H1 (cell line): ENCODE data around the gene ALOX5. TPM values are rescaled to one million over a fixed set of nuclear protein-coding genes. Genes with fewer than 3 reads are reported as not detected.

Source experiments
- CTCF ChIA-PET: fragments of 300-600 bp; sonication (Branson Sonifier 250); formaldehyde crosslinking; loops from one replicate; lab custom pipeline; 2021; ENCODE audit not compliant: partially characterized antibody; lab: Charles Lee
- POLR2A ChIA-PET: fragments of 300-600 bp; sonication (Branson Sonifier 250); formaldehyde crosslinking; loops from one replicate; lab custom pipeline; 2021; ENCODE audit warnings: inconsistent platforms; ENCODE audit not compliant: partially characterized antibody; lab: Charles Lee
- DNase-seq, 2 experiments: peaks; one replicate each; pipeline versions ENCODE4 v3.0.0 to v3.0.0-alpha.2; 2010 to 2022; ENCODE audit warnings: low spot score in 2 of 2, low read depth in 1 of 2, mixed read lengths in 1 of 2
- FAIRE-seq: peaks from 2 replicates; lab custom pipeline; 2011; peaks lifted over from hg19 to GRCh38; lab: Jason Lieb, UNC
- H2AFZ ChIP-seq: 2 replicates; pipeline ENCODE4 v1.8.1; 2012; ENCODE audit warnings: low read length, inconsistent platforms
- H2AK5ac ChIP-seq: 2 replicates; pipeline ENCODE4 v1.6.1; 2013; ENCODE audit warnings: low read depth, low read length
- H2BK120ac ChIP-seq: replicated peaks from 2 replicates; pipeline ENCODE3; 2013; ENCODE audit warnings: low read depth, low read length, inconsistent platforms
- H2BK12ac ChIP-seq: 2 replicates; pipeline ENCODE4 v1.6.1; 2013; ENCODE audit warnings: low read depth, low read length
- H2BK15ac ChIP-seq: 2 replicates; pipeline ENCODE4 v1.6.1; 2013; ENCODE audit warnings: low read length
- H2BK20ac ChIP-seq: 2 replicates; pipeline ENCODE4 v1.6.1; 2013; ENCODE audit warnings: low read length
- H2BK5ac ChIP-seq: 2 replicates; pipeline ENCODE4 v1.6.1; 2013; ENCODE audit warnings: low read depth, low read length
- H3K14ac ChIP-seq: 2 replicates; pipeline ENCODE4 v1.6.1; 2013; ENCODE audit warnings: inconsistent platforms; ENCODE audit not compliant: insufficient read length
- H3K18ac ChIP-seq: 2 replicates; pipeline ENCODE4 v1.6.1; 2013; ENCODE audit warnings: low read length; ENCODE audit errors: extremely low read depth
- H3K23ac ChIP-seq: 2 replicates; pipeline ENCODE4 v1.6.1; 2013; ENCODE audit warnings: inconsistent platforms; ENCODE audit not compliant: insufficient read length
- H3K23me2 ChIP-seq: 2 replicates; pipeline ENCODE4 v1.6.1; 2013; ENCODE audit warnings: low read depth, low read length
- H3K27ac ChIP-seq: 2 replicates; pipeline ENCODE4 v1.6.1; 2011; ENCODE audit warnings: low read depth, low read length, inconsistent platforms
- H3K27me3 ChIP-seq, 4 experiments: replicated peaks in 1 of 4; 1 replicate in 1 of 4; 2 replicates in 3 of 4; pipeline versions ENCODE4 v1.6.1 to v1.8.1; 2011 to 2013; ENCODE audit warnings: low read length in 3 of 4, mild to moderate bottlenecking in 3 of 4, inconsistent platforms in 2 of 4, mixed read lengths in 2 of 4, moderate library complexity in 1 of 4; ENCODE audit not compliant: control insufficient read depth in 3 of 4, insufficient read depth in 3 of 4; ENCODE audit errors: extremely low read depth in 1 of 4
- H3K36me3 ChIP-seq, 4 experiments: 2 replicates each; pipeline versions ENCODE4 v1.6.1 to v1.8.1; 2011 to 2013; ENCODE audit warnings: mild to moderate bottlenecking in 4 of 4, low read length in 3 of 4, moderate library complexity in 2 of 4, control low read depth in 1 of 4, inconsistent platforms in 1 of 4; ENCODE audit not compliant: insufficient read depth in 4 of 4, control insufficient read depth in 2 of 4
- H3K4ac ChIP-seq: replicated peaks from 2 replicates; pipeline ENCODE3; 2013; ENCODE audit warnings: low read length, low read depth, mixed read lengths, inconsistent platforms; ENCODE audit not compliant: insufficient read length
- H3K4me1 ChIP-seq, 4 experiments: replicated peaks in 1 of 4; 1 replicate in 1 of 4; 2 replicates in 3 of 4; pipeline versions ENCODE4 v1.6.1 to v1.8.1; 2011 to 2013; ENCODE audit warnings: low read length in 3 of 4, inconsistent platforms in 2 of 4, mixed read lengths in 1 of 4; ENCODE audit not compliant: insufficient read depth in 4 of 4, control insufficient read depth in 3 of 4
- H3K4me2 ChIP-seq, 2 experiments: 2 replicates each; pipeline versions ENCODE4 v1.6.1 to v1.8.1; 2011 to 2013; ENCODE audit warnings: low read depth in 2 of 2, low read length in 2 of 2, control low read depth in 1 of 2, inconsistent platforms in 1 of 2, mild to moderate bottlenecking in 1 of 2; ENCODE audit not compliant: insufficient read depth in 1 of 2
- H3K4me3 ChIP-seq, 4 experiments: fragments of 200-600, 300-600 bp in 1 of 4; sonication (generic), shearing (Covaris generic), sonication (Bioruptor Twin) in 1 of 4; 2 replicates each; pipeline versions ENCODE4 v1.5.1 to v1.8.1; 2011 to 2016; ENCODE audit warnings: low read length in 4 of 4, low read depth in 3 of 4, control low read depth in 2 of 4, inconsistent platforms in 2 of 4, mild to moderate bottlenecking in 2 of 4, mixed read lengths in 1 of 4, moderate library complexity in 1 of 4; ENCODE audit not compliant: insufficient read depth in 2 of 4; ENCODE audit errors: extremely low read depth in 1 of 4
- H3K56ac ChIP-seq: replicated peaks from 2 replicates; pipeline ENCODE3; 2013; ENCODE audit warnings: low read depth, mild to moderate bottlenecking, mixed read lengths, low read length, inconsistent platforms; ENCODE audit not compliant: insufficient read length
- H3K79me1 ChIP-seq: 2 replicates; pipeline ENCODE4 v1.6.1; 2013; ENCODE audit warnings: low read depth, low read length, control low read depth
- H3K79me2 ChIP-seq, 2 experiments: 2 replicates each; pipeline versions ENCODE4 v1.6.1 to v1.8.1; 2012 to 2013; ENCODE audit warnings: low read length in 2 of 2, mild to moderate bottlenecking in 2 of 2, inconsistent platforms in 1 of 2; ENCODE audit not compliant: insufficient read depth in 2 of 2, control insufficient read depth in 1 of 2
- H3K9ac ChIP-seq, 4 experiments: replicated peaks in 1 of 4; 1 replicate in 1 of 4; 2 replicates in 3 of 4; pipeline versions ENCODE4 v1.6.1 to v1.8.1; 2011 to 2013; ENCODE audit warnings: low read depth in 3 of 4, low read length in 3 of 4, control low read depth in 2 of 4, mild to moderate bottlenecking in 2 of 4, moderate library complexity in 2 of 4, inconsistent platforms in 1 of 4; ENCODE audit errors: extremely low read depth in 1 of 4
- H3K9me3 ChIP-seq, 2 experiments: 2 replicates each; pipeline versions ENCODE4 v1.6.1 to v1.8.1; 2012 to 2013; ENCODE audit warnings: mild to moderate bottlenecking in 2 of 2, moderate library complexity in 2 of 2, control low read depth in 1 of 2, inconsistent platforms in 1 of 2, low read depth in 1 of 2, low read length in 1 of 2, mixed read lengths in 1 of 2; ENCODE audit not compliant: insufficient read depth in 2 of 2
- H4K20me1 ChIP-seq, 2 experiments: replicated peaks in 1 of 2; 2 replicates each; pipeline versions ENCODE3 to v1.8.1; 2011 to 2013; ENCODE audit warnings: inconsistent platforms in 2 of 2, low read length in 2 of 2, mild to moderate bottlenecking in 1 of 2; ENCODE audit not compliant: insufficient read depth in 2 of 2, control insufficient read depth in 1 of 2
- H4K5ac ChIP-seq: 2 replicates; pipeline ENCODE4 v1.6.1; 2013; ENCODE audit warnings: low read length, low read depth, mixed read lengths, inconsistent platforms; ENCODE audit not compliant: insufficient read length
- H4K8ac ChIP-seq: 2 replicates; pipeline ENCODE4 v1.8.0; 2013; ENCODE audit warnings: mild to moderate bottlenecking, moderate library complexity, low read length, inconsistent platforms; ENCODE audit not compliant: insufficient read depth; ENCODE audit errors: extremely low read depth
- H4K91ac ChIP-seq: replicated peaks from 2 replicates; pipeline ENCODE3; 2013; ENCODE audit warnings: low read length, mixed read lengths, inconsistent platforms; ENCODE audit not compliant: insufficient read length
- BACH1 ChIP-seq: IDR thresholded peaks from 2 replicates; pipeline ENCODE4 v1.6.1; 2012; ENCODE audit warnings: low read length, improper control_type of control experiment
- BCL11A ChIP-seq, 2 experiments: IDR thresholded peaks; one replicate each; pipeline ENCODE4 v1.6.1; 2011; ENCODE audit warnings: low read depth in 2 of 2, low read length in 2 of 2, mild to moderate bottlenecking in 2 of 2
- CBX5 ChIP-seq: fragments of 300-800, 300-1000 bp; sonication (generic); IDR thresholded peaks from 2 replicates; pipeline ENCODE4 v1.7.1; 2016; ENCODE audit warnings: antibody characterized with exemption, low read length, low read depth
- CREB1 ChIP-seq: IDR thresholded peaks from 2 replicates; pipeline ENCODE4 v1.6.1; 2012; ENCODE audit warnings: inconsistent platforms
- EGR1 ChIP-seq: IDR thresholded peaks from 2 replicates; pipeline ENCODE4 v1.6.1; 2011; ENCODE audit warnings: low read depth, low read length, borderline replicate concordance
- KDM1A ChIP-seq: fragments of 200-600, 300-600 bp; sonication (generic); IDR thresholded peaks from 2 replicates; pipeline ENCODE4 v1.7.1; 2016; ENCODE audit warnings: mild to moderate bottlenecking, low read length, borderline replicate concordance
- POLR2AphosphoS5 ChIP-seq: IDR thresholded peaks from 2 replicates; pipeline ENCODE4 v1.6.1; 2011; ENCODE audit warnings: low read depth, low read length
- RAD21 ChIP-seq, 2 experiments: IDR thresholded peaks in 1 of 2; conservative IDR thresholded peaks in 1 of 2; 2 replicates each; pipeline ENCODE4 v1.6.1; 2011; ENCODE audit warnings: low read depth in 2 of 2, low read length in 2 of 2, improper control_type of control experiment in 1 of 2, inconsistent platforms in 1 of 2, mild to moderate bottlenecking in 1 of 2, moderate library complexity in 1 of 2
- SRF ChIP-seq: IDR thresholded peaks from 2 replicates; pipeline ENCODE4 v1.6.1; 2011; ENCODE audit warnings: mild to moderate bottlenecking, low read depth, low read length, moderate library complexity
- WGBS, 2 experiments: shearing (Covaris generic) in 1 of 2; methylation state at CpG; one replicate each; pipeline versions ENCODE4 v1.1.6 to v1.1.7; 2013 to 2015; ENCODE audit warnings: low lambda C conversion rate in 2 of 2, mixed read lengths in 2 of 2, inconsistent platforms in 1 of 2, low coverage in 1 of 2, missing lambda C conversion rate in 1 of 2; ENCODE audit not compliant: insufficient replicate concordance in 2 of 2, insufficient coverage in 1 of 2, insufficient read length in 1 of 2; ENCODE audit errors: extremely low coverage in 1 of 2, missing lambda C conversion rate in 1 of 2; 5-methylcytosine and 5-hydroxymethylcytosine counted together
- polyA plus RNA-seq, 7 experiments: library from polyadenylated mRNA; depleted of rRNA in 3 of 7; stranded (reverse) in 5 of 7; unstranded in 2 of 7; fragments of >200 nt in 5 of 7; fragments of 200-250 nt in 2 of 7; gene quantifications; 1 replicate in 5 of 7; 2 replicates in 1 of 7; 4 replicates in 1 of 7; pipeline versions ENCODE4 v1.2.1 to v1.2.3, GENCODE V29; 2011 to 2013; ENCODE audit warnings: missing spikeins in 2 of 7, mixed read lengths in 2 of 7
- total RNA-seq: library from RNA; stranded (reverse); fragmentation: NEBNext Ultra II Directional; extraction: Animal tissue kit (Norgen Biotek cat#: 25700); gene quantifications from 2 replicates; pipeline ENCODE4 v1.2.1, GENCODE V29; 2021

Gene ALOX5
- total and polyA plus RNA-seq, 2 of the 8 experiments (the other 6 are each of a cell fraction or from before 2014, with no cell fraction given) = 1.6 to 3.8 TPM

DNA sequence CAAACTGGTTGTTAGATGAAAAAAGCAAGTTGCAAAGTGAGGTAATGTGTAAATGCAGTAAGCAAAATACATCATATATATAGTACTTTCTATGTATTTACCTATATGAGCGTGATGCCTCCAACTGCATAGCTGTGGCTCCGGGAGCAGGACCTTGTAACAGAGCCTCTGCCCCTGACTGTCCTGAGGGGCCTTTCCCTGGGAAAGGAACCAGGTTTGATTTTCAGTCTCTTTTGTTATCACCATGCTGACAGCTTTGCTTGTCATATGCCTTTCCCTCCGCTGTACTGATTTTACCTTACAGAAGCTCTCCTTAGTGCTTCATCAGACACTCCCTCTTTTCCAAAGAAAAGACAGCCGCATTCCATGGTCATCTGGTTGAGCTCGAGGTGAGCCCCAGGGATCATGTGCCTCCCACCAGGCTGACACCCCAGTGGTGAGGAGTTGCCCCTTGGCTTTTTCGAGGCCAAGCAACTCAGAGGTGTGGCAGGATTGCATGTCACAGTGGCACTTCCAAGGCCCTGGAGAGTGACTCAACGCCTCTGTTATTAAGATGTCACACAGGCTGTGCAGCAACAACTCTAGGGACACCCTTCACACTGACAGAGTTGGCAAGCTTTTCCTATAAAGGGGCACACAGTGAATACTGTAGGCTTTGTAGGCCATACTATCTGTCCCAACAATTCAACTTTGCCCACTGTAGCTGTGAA, 78.9 kb downstream of the ALOX5 start:
- FAIRE-seq = no peak
- 87% methylated on average over 7 of the region's 7 CpGs; no CpG with 5 or more reads in 1 of the 2 experiments for WGBS, 2 experiments

More for the DNA sequence above, 78.9 kb downstream of the ALOX5 start:
- no peak overlapping the region for H3K4me2 ChIP-seq
- H3K4me1 ChIP-seq = 0 out of 7 replicates have a peak, but pooled peaks cover 0 to 2% (median 0%) of the 10 kb centered on the region in 4 experiments
- H3K4ac ChIP-seq = no peak overlapping the region
- no peaks in the 10 kb centered on the region for H3K27me3 ChIP-seq
- no peaks in the 10 kb centered on the region for H3K9me3 ChIP-seq
- ChIA-PET POLR2A (interaction anchor here (0.6 kb wide), 1 partner anchor 31 kb away, joined by 3 read pairs; no protein-coding TSS in a partner anchor), CTCF (interaction anchor here (0.9 to 4.1 kb wide), 6 partner anchors 9 to 219 kb away, joined by 3 to 30 read pairs (median 3); no protein-coding TSS in a partner anchor)
- H2AFZ ChIP-seq = no peak overlapping the region
- H2AK5ac ChIP-seq = no peak overlapping the region
- H3K9ac ChIP-seq = no peak overlapping the region
- no peak for DNase-seq
- H2BK15ac ChIP-seq = no peak overlapping the region
- H2BK20ac ChIP-seq = no peak overlapping the region
- H4K20me1 ChIP-seq = no peaks in the 10 kb centered on the region
- TF ChIP-seq POLR2AphosphoS5 (no peak), CREB1 (no peak), EGR1 (no peak), CBX5 (no peak), BCL11A (IDR thresholded peaks at IDR 0.05; ENCODE audit: low read depth in 2 of 2, low read length in 2 of 2) (no peak), KDM1A (no peak), SRF (no peak), RAD21 (IDR thresholded peaks at IDR 0.05 in 1 of 2, conservative IDR thresholded peaks at IDR 0.05 in 1 of 2; ENCODE audit: low read depth in 2 of 2, low read length in 2 of 2) (no peak), BACH1 (no peak)
- no peak overlapping the region for H3K56ac ChIP-seq
- no peaks in the 10 kb centered on the region; a peak in 1 of 8 replicates for H3K36me3 ChIP-seq
- H3K23me2 ChIP-seq = no peaks in the 10 kb centered on the region
- H3K79me2 ChIP-seq = no peaks in the 10 kb centered on the region
- H2BK12ac ChIP-seq = no peak overlapping the region
- no peak overlapping the region for H3K27ac ChIP-seq
- H2BK120ac ChIP-seq = no peak overlapping the region
- H3K14ac ChIP-seq = no peak overlapping the region
- H4K8ac ChIP-seq = no peak overlapping the region
- no peak overlapping the region for H4K5ac ChIP-seq
- H3K79me1 ChIP-seq = no peaks in the 10 kb centered on the region
- H2BK5ac ChIP-seq = no peak overlapping the region
- no peak overlapping the region for H3K18ac ChIP-seq
- H3K23ac ChIP-seq = no peak overlapping the region
- no peak overlapping the region for H3K4me3 ChIP-seq
- no peak overlapping the region for H4K91ac ChIP-seq
